Lower lobe of right lung (tissue), 2 donors: ENCODE results near the gene KRT3. TPM values are rescaled to one million over a fixed set of nuclear protein-coding genes. Genes with fewer than 3 reads are reported as not detected.

Source experiments
- ATAC-seq, 2 donors: fragments of 200-7000 bp; cut with Tn5 transposase; one replicate each; pipeline ENCODE4 v1.9.1; 2020 to 2022; ENCODE audit warnings: mild to moderate bottlenecking in 2 of 2, moderate library complexity in 2 of 2
- DNase-seq: peaks from one replicate; pipeline ENCODE4 v3.0.0-alpha.2; 2020
- H3K27ac ChIP-seq: fragments of 200-600 bp; one replicate; pipeline ENCODE4 v1.8.0; 2022
- H3K27me3 ChIP-seq: fragments of 200-600 bp; one replicate; pipeline ENCODE4 v1.8.0; 2022; ENCODE audit warnings: low read depth
- H3K36me3 ChIP-seq: fragments of 200-600 bp; one replicate; pipeline ENCODE4 v1.8.0; 2022; ENCODE audit warnings: mild to moderate bottlenecking
- H3K4me1 ChIP-seq: fragments of 200-600 bp; one replicate; pipeline ENCODE4 v1.8.0; 2022
- H3K4me3 ChIP-seq: fragments of 200-600 bp; one replicate; pipeline ENCODE4 v1.8.0; 2022; ENCODE audit warnings: mild to moderate bottlenecking
- H3K9me3 ChIP-seq: fragments of 200-600 bp; one replicate; pipeline ENCODE4 v1.8.0; 2022
- intact Hi-C: fragments of 100-400 bp; cut with DNase I; formaldehyde crosslinking; loops from one replicate; pipeline ENCODE4 v1.11.0; 2022
- total RNA-seq: library from RNA; stranded (reverse); fragmentation: NEBNext Ultra II Directional; extraction: Animal tissue kit (Norgen Biotek cat#: 25700); gene quantifications from one replicate; pipeline ENCODE4 v1.2.1, GENCODE V29; 2021
- TF ChIP-seq, protein P1 (sequence below): fragments of 200-600 bp; IDR thresholded peaks from one replicate; pipeline ENCODE4 v1.8.0; 2022; ENCODE audit warnings: antibody characterized with exemption, mild to moderate bottlenecking
- donor health status: DM: no; HTN: yes; CAD: no; lungs with severe emphysema.

The KRT3 gene
- total RNA-seq, 1 donor from 2014 or later = not detected

- no peak for ATAC-seq
- TF ChIP-seq, protein P1, sequence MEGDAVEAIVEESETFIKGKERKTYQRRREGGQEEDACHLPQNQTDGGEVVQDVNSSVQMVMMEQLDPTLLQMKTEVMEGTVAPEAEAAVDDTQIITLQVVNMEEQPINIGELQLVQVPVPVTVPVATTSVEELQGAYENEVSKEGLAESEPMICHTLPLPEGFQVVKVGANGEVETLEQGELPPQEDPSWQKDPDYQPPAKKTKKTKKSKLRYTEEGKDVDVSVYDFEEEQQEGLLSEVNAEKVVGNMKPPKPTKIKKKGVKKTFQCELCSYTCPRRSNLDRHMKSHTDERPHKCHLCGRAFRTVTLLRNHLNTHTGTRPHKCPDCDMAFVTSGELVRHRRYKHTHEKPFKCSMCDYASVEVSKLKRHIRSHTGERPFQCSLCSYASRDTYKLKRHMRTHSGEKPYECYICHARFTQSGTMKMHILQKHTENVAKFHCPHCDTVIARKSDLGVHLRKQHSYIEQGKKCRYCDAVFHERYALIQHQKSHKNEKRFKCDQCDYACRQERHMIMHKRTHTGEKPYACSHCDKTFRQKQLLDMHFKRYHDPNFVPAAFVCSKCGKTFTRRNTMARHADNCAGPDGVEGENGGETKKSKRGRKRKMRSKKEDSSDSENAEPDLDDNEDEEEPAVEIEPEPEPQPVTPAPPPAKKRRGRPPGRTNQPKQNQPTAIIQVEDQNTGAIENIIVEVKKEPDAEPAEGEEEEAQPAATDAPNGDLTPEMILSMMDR = no peak
- no peak for DNase-seq
- H3K27me3 ChIP-seq = peaks cover 32% of the 10 kb centered on the region
- H3K36me3 ChIP-seq = no peaks in the 10 kb centered on the region
- no peak overlapping the region for H3K27ac ChIP-seq
- H3K9me3 ChIP-seq = no peaks in the 10 kb centered on the region
- intact Hi-C loops = no loop called here
- H3K4me1 ChIP-seq = peaks cover 8% of the 10 kb centered on the region
- no peak overlapping the region for H3K4me3 ChIP-seq
Measured at GRCh38 chr12:52810554-52810953, 14.6 kb upstream of the KRT3 start.

- ATAC-seq (no peak), DNase-seq (no peak)
- intact Hi-C loops = no loop called here
- Histone ChIP-seq H3K27ac (no peak overlapping the region), H3K9me3 (no peaks in the 10 kb centered on the region), H3K36me3 (no peaks in the 10 kb centered on the region), H3K27me3 (peaks cover 34% of the 10 kb centered on the region), H3K4me1 (peaks cover 7% of the 10 kb centered on the region), H3K4me3 (no peak overlapping the region)
- TF ChIP-seq, protein P1 = no peak
Measured at GRCh38 chr12:52809166-52809565, 13.2 kb upstream of the KRT3 start.

GRCh38 chr12:52808573-52809160, 12.8 kb upstream of the KRT3 start:
- H3K4me1 ChIP-seq = peaks cover 2% of the 10 kb centered on the region
- TF ChIP-seq, protein P1 = no peak
- no peaks in the 10 kb centered on the region for H3K9me3 ChIP-seq
- no peak overlapping the region for H3K4me3 ChIP-seq
- intact Hi-C loops = no loop called here
- no peak overlapping the region for H3K27ac ChIP-seq
- H3K36me3 ChIP-seq = no peaks in the 10 kb centered on the region
- ATAC-seq (no peak), DNase-seq (no peak)
- peaks cover 34% of the 10 kb centered on the region for H3K27me3 ChIP-seq

DNA sequence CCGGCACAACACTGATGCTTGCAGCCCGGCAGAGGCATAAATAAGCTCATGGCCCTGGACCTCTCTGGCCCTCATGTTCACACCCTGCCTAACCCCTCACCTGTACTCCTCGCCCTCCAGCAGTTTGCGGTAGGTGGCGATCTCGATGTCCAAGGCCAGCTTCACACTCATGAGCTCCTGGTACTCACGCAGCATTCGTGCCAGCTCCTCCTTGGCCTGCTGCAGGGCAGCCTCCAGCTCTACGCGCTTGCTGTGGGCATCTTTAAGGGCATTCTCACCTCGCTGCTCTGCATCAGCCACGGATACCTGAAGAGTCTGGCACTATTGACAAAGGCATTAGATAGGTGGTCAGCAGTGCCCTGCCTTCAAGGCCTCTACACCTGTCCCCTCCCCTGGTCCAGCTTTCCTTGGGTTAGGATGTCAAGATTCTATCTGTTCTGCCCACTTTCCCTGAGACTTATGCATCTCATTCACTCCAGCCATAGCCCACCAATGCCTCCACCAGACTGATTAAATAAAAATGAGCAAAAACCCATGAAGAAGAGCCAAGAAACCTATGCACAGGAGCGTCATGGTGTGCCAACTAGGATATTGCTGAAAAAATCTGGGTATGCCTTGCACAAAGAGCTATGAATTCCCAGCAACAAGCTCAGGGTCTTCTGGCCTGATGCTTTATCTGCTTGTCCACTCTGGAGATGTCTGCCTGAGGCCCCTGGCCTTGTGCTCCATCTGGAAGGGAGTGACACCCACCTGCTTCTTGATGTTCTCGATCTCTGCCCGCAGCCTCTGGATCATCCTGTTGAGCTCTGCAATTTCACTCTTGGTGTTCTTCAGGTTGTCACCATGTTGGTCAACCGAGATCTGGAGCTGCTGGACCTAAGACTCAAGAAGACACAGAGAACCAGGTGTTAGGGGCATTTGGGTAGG, 11.9 kb upstream of the KRT3 start:
- DNase-seq = no peak

GRCh38 chr12:52806821-52807543, 11.1 kb upstream of the KRT3 start:
- DNase-seq (no peak), ATAC-seq (no peak)
- no peaks in the 10 kb centered on the region for H3K9me3 ChIP-seq
- H3K27me3 ChIP-seq = peaks cover 34% of the 10 kb centered on the region
- no peak overlapping the region for H3K4me3 ChIP-seq
- H3K27ac ChIP-seq = no peak overlapping the region
- intact Hi-C loops = no loop called here
- TF ChIP-seq, protein P1 = no peak
- no peaks in the 10 kb centered on the region for H3K4me1 ChIP-seq
- no peaks in the 10 kb centered on the region for H3K36me3 ChIP-seq

More for the DNA sequence above, 11.9 kb upstream of the KRT3 start:
- peaks cover 34% of the 10 kb centered on the region for H3K27me3 ChIP-seq
- H3K27ac ChIP-seq = no peak overlapping the region
- intact Hi-C loops = no loop called here
- H3K9me3 ChIP-seq = no peaks in the 10 kb centered on the region
- no peak overlapping the region for H3K4me3 ChIP-seq
- H3K36me3 ChIP-seq = no peaks in the 10 kb centered on the region
- TF ChIP-seq, protein P1 = no peak
- ATAC-seq = no peak
- H3K4me1 ChIP-seq = no peaks in the 10 kb centered on the region
